TTC549 (cell line): Measurements from ENCODE around the gene GNB3.
"Not testable (repeated sequence)": the region's sequence is repeated elsewhere in the genome, so short reads cannot be mapped to it uniquely, and the experiment has no call there.

Experiments used
- FAIRE-seq: peaks from 2 replicates; lab custom pipeline; 2012; peaks lifted over from hg19 to GRCh38; lab: Jason Lieb, UNC

The GNB3 gene

GRCh38 chr12:6886206-6886999, 45.7 kb downstream of the GNB3 start:
- not testable (repeated sequence) for FAIRE-seq

GRCh38 chr12:6887460-6887859, 46.7 kb downstream of the GNB3 start:
- FAIRE-seq = no peak

DNA sequence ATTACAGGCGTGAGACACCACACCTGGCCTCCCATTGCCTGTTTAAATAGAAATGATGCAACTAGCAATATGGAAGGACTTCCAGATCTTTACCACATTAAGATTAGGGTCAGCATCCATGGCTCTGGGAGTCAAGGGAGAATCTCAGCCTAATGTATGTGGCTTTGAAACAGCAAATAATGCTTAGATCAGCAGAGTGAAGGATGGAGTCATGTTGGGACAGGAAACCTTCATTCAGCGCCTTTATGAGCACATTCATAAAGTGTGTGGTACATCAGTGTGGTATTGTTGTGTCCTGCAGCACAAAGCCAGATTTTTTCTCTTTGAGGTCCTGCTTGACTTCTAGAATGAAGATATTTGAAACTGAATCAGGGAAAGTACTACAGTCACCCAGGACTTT, 47.6 kb downstream of the GNB3 start:
- no peak for FAIRE-seq

- FAIRE-seq = not testable (repeated sequence)
Observed at GRCh38 chr12:6888794-6889193, 48.1 kb downstream of the GNB3 start.

DNA sequence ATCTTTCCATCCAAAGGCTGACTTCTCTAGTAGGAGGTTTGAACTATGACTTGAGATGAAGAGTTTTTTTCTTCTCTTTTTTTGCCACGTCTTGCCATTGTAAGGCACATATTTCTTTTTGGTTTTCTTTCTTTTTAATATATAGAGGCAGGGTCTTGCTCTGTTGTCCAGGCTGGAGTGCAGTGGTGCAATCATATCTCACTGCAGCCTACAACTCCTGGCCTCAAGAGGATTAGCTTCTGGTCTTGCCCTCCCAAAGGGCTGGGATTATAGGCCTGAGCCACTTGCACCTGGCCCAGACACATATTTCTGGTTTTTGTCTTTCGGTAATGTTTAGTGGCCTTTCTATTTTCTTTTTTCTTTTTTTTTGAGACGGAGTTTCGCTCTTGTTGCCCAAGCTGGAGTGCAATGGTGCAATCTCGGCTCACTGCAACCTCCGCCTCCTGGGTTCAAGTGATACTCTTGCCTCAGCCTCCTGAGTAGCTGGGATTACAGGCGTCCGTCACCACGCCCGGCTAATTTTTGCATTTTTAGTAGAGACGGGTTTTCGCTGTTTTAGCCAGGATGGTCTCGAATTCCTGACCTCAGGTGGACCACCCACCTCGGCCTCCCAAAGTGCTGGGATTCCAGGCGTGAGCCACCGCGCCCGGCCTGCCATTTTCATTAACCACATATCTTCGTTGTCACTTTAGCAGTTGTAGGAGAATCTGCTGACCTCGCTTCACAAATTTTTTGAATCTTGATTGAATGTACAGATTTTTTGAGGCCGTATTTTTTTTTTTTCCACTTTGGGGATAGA, 49.2 kb downstream of the GNB3 start:
- FAIRE-seq = not testable (repeated sequence)

DNA sequence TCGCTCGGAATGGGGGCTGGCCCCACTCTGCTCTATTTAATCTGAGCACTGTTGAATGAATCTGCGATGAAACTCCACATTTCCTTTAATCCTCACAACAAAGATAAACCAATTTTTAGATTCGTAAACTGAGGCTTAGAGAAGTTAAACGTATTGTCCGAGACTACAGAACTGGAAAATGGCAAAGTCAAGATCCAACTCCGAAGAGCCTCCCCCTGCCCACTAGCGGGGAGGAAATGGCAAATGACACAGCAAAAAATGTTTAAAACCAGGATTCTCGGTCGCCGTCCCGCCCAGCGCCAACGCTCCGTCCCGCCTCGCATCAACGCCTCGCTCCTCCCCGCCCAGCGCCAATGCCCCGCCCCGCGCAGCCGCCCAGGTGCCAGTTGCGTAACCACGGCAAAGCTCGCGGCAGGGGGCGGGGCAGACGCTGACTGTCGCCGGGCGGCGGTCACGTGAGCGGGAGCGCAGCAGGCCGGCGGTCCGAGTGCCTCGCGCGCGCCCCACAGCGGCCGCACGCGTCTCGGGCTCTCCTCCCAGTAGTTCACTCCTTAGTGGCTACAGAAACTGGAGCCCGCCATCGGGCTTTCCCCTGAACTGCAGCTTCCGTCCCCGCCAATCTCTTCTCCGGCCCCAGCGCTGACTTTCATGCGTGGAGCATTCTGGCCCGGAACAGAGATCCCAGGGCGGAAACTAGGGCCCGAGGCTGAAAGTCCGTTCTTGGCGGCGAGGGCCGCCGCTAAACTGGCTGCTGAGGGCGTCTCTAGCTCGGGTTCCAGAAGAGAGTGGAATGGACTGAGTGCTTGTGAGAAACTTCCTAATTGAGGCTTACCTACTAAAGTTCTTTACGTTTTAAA, 50.3 kb downstream of the GNB3 start:
- peak; percentile 68 for FAIRE-seq

DNA sequence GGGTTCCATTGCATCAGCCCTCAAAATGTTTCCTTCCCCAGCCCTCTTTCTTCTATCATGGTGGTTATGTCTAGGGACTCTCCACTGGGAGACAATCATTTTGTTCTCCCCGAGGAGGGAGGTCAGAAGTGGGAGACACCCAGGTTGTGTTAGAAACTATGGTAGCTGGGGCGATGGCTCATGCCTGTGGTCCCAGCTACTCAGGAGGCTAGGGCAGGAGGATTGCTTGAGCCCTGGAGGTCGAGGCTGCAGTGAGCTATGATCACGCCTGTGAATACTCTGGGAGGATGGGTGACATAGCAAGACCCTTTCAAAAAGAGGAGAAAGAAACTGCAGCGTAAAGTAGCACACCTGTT, 50.9 kb downstream of the GNB3 start:
- FAIRE-seq = no peak

- FAIRE-seq = not testable (repeated sequence)
Observed at GRCh38 chr12:6892683-6893082, 52.0 kb downstream of the GNB3 start.

DNA sequence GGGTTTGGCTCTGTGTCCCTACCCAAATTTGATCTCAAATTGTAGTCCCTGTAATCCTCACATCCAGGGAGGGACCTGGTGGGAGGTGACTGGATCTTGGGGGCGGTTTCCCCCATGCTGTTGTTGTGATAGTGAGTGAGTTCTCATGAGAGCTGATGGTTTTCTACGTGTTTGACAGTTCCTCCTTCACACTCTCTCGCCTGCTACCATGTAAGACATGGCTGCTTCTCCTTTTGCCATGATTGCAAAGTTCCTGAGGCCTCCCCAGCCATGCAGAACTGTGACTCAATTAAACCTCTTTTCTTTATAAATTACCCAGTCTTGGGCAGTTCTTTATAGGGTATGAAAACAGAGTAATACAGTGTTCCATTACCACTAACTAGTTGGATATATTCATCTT, 53.6 kb downstream of the GNB3 start:
- FAIRE-seq = no peak
